Esophagus muscularis mucosa (tissue), 4 donors: Measurements from ENCODE around the gene DOCK1.

Experiments
- CTCF ChIP-seq, 3 experiments: fragments of 200-600 bp in 2 of 3; fragments of 450-650 bp in 1 of 3; sonication (generic) in 2 of 3; IDR thresholded peaks; one replicate each; pipeline ENCODE4 v1.5.1; 2017 to 2019; ENCODE audit warnings: antibody characterized with exemption in 3 of 3, mild to moderate bottlenecking in 2 of 3, moderate library complexity in 1 of 3
- EP300 ChIP-seq: sonication (generic); formaldehyde crosslinking; IDR thresholded peaks from one replicate; pipeline ENCODE4 v1.6.1; 2017; ENCODE audit warnings: antibody characterized with exemption
- POLR2A ChIP-seq: fragments of 450-650 bp; IDR thresholded peaks from one replicate; pipeline ENCODE4 v1.6.1; 2017; ENCODE audit warnings: antibody characterized with exemption, moderate library complexity, mild to moderate bottlenecking, low read depth
- POLR2AphosphoS5 ChIP-seq, 2 donors: sonication (generic); formaldehyde crosslinking; IDR thresholded peaks; one replicate each; pipeline ENCODE4 v1.6.1; 2017; ENCODE audit warnings: antibody characterized with exemption in 2 of 2

GRCh38 chr10:127013211-127013656, 108.0 kb downstream of the DOCK1 start:
- TF ChIP-seq CTCF (IDR thresholded peaks at IDR 0.05) (no peak), POLR2AphosphoS5 (IDR thresholded peaks at IDR 0.05) (no peak), POLR2A (no peak), EP300 (no peak)
